Activated CD4-positive, alpha-beta T cell treated with anti-CD3 and anti-CD28 coated beads, Interleukin-2, amount 50 U/mL, for 48 hours (primary cell): Measurements from ENCODE around the gene L3HYPDH.
"Not testable (repeated sequence)": the region's sequence is repeated elsewhere in the genome, so short reads cannot be mapped to it uniquely, and the experiment has no call there.

Source experiments
- DNase-seq, 2 experiments: peaks; one replicate each; pipeline ENCODE4 v3.0.0-alpha.2; 2020

Gene L3HYPDH

DNA sequence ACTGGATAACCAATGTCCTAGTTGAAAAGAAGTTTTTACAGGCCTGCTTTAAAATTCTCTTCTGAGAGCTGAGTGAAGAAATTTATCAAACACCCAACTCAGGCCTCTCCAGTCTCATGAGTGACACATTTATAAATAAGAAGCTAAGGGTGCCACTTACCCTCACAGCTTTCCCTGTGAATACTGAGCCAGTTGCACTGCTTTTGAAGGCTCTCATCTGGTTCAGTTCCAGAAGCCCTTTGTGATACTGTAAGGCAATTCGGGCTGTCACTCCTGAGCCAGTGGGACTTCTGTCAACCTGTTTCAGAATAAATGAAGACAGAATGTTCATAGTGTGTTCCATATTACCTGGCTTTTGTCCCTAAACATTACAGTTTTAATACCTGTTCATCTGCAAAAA, 8.5 kb downstream of the L3HYPDH start:
- DNase-seq = no peak

GRCh38 chr14:59474172-59474571, 10.0 kb downstream of the L3HYPDH start:
- DNase-seq = no peak

GRCh38 chr14:59465316-59466135, 18.7 kb downstream of the L3HYPDH start, which contains the start of gene GPR135:
Gene GPR135 (minus strand): TSS chr14:59465380. CDS start chr14:59465226, 154 bp downstream.
- peak; percentile 42 to 43 for DNase-seq

DNA sequence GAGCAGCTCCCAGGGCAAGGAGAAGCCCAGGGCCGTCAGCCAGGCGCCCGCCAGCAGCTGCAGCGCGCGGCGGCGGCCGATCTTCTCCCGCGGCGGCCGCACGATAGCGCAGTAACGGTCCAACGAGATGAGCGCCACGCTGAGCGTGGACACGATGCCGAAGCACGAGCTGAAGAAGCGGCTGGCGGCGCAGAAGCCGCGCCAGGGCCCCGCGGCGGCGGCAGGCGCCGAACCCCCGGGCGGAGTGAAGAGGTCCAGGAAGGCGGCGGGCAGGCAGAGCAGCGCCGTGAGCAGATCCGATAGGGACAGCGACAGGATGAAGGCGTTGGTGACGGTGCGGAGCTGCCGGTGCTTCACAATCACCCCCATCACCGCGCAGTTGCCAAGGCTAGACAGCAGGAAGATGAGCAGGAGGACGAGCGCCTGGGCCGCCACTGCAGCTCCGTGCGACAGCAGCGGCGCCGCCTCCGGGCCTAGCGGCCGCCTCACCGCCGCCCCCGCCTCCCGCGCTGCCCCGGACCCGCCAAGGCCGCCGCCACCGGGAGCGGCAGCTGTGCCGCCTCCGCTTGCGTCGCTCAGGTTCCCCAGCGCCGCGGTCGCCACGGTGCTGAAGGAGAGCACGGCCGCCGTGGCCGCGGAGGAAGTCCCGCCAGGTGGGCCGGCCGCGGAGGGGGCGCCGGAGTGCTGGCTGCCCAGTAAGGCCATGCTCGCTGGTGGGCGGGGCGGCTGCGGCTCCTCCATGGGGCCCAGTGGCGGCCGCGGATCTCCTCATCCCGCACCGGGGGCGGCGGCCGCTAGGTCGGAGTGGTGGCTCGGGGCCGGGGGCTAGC, 19.5 kb downstream of the L3HYPDH start:
- DNase-seq = peak; percentile 49 to 53

DNA sequence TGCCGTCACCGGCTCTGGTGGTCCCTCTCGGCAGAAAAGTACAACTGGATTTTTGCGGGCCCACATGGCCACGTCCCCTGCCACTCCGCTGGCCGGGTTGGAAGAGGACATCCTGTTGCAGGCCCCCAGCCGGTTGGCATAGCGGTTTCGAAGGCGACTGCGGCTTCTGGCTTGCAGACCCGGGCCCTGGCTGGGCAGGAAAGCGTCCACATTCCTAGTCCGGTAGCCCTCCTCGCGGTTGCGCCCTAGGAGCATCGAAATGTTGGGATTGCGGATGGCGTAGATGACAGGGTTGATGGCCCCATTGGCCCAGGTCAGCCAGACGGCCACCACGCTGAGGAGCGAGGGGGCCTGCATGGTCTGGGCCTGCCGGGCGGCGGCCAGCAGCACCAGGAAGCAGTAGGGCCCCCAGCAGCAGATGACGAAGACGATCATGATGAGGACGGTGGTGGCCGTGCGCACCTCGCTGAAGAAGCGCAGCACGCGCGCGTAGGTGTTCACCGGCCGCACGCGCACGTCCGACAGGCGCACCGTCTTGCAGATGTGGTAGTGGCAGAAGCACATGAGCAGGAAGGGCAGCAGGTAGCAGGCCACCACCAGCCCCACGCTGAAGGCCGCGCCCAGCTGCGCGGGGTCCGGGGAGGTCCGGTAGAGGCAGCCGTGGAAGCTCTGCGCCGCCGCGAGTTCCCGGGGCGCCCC, 20.3 kb downstream of the L3HYPDH start:
- peak; percentile 44 to 56 for DNase-seq

DNA sequence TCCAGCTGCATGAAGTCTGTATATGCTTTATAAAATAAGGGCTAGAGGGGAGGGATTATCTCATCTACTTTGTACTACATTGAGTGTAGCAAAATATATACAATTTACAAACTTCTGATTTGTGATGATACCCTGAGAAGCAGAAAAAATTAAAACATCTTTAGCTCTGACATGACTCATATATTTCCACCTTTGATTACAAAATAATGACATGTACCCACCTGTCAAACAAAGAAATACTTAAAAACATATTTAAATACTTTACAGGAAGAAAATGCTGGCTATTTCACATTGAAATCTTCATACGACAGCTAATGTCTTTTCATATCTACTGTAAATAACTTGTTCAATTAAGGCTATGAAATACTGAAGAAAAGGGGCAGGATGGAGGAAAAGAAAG, 22.3 kb downstream of the L3HYPDH start:
- no peak for DNase-seq

DNA sequence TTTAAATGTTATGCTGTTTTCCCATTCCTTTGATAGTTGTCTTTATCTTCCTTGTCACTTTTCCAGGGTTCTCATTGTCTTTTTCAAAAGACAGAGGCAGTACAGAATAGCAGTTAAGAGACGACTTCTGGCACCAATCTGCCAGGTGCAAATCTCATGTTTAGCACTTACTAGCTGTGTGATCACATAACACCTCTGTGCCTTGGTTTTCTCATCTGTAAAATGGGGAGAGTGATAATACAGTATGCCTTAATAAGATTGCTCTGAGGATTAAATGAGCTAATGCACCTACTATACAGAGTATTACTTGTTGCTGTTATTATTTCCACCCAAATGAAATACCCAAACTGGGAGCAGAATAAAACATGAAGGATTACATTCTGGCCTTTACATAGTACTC, 23.8 kb downstream of the L3HYPDH start:
- no peak for DNase-seq

DNA sequence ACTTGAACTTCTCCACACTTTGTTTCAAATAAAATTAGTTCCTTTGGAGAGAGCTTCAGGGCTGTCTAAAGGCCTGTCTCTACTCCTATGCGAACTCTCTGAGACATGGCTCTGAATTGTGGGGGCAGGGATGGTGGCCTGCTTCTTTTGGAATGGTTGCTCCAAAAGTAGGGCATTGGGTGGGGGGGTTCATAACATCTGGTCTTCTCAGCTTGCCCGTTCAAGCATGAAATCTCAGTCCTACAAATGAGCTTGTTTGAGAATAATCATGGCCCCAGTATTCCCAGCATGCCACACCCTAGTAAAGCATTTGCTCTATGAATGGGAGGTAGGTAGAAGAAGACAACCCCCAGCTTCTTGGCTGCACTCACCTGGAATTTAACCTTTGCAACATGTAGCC, 25.7 kb downstream of the L3HYPDH start:
- DNase-seq = no peak

- no peak for DNase-seq
These were observed 28.8 kb downstream of the L3HYPDH start for GRCh38 chr14:59455411-59455810.

DNA sequence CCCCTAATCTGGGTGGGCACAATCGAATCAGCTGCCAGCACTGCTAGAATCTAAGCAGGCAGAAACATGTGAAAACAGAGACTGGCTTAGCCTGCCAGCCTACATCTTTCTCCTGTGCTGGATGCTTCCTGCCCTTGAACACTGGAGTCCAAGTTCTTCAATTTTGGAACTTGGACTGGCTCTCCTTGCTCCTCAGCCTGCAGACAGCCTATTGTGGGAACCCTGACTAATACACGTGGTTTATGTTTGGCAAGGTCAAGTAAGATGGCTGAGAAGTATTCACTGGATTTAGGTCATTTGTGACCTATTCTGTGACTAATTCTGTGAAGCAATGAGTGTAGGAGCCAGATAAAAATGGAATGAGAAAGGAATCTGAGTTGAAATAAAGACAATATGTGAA, 30.1 kb downstream of the L3HYPDH start:
- no peak for DNase-seq

GRCh38 chr14:59451849-59452248, 32.4 kb downstream of the L3HYPDH start:
- no peak for DNase-seq

DNA sequence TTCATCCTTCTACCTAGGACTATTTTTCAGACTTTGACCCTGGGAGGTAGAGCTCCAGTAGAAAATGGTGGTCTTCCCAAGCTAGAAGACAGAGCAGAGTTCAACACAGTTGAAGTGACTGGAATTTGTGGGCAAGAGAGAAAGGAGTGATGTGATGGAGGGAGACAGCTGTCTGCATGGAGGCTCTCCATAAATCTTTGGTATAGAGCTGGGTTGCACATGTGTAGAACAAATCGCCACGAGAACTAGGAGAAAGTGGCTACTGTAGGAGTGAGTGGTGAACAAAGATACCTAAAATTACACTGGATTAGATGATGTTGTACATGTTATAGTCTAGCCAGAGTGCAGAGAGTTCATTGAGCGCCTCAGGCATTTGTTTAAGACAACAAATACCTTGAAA, 33.5 kb downstream of the L3HYPDH start:
- no peak for DNase-seq

DNA sequence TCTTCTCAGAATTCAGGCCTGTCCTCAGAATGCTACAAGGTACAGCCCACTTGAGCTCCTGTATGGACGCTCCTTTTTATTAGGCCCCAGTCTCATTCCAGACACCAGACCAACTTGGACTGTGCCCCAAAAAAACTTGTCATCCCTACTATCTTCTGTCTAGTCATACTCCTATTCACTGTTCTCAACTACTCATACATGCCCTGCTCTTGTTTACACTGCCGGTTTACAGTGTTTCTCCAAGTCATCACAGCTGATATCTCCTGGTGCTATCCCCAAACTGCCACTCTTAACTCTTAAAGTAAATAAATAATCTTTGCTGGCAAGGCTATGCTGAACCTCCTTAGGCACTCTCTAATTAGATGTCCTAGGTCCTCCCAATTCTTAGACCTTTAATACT, 35.5 kb downstream of the L3HYPDH start:
- not testable (repeated sequence) for DNase-seq

- DNase-seq = no peak
These were observed 44.8 kb downstream of the L3HYPDH start for GRCh38 chr14:59439256-59439965.

DNA sequence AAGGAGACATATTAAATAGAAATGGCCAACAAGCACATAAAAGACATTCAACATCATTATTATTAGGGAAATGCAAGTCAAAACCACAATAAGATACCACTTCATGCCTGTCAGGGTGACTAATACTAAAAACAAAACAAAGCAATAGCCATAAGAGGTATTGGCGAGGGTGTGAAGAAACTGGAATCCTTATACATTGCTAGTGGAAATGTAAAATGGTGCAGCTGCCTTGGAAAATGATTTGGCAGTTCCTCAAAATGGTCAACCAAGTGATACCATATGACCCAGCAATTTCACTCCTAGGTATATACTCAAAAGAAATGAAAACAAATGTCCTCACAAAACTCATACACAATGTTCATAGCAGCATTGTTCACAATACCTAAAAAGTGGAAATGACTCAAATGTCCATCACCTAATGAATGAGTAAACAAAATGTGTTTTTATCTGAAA, 46.0 kb downstream of the L3HYPDH start:
- no peak for DNase-seq

DNA sequence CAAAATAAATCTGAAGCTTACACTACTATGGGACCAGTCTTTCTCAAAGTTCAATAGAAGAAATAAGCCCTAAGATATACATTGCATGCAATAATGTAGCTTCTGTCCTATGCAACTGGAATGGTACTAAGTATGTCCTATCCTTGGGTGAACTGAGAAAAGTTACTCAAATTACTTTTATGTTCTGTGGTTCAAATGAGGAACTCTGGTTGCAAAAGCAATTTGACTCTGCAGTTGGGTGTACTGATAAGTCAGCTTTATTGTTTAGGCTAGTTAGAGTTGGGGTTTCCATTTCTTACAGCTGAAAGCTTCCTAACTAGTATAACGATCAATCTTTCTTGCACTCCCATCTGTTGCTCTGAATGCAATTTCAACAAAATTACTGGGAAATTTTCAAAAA, 48.2 kb downstream of the L3HYPDH start:
- DNase-seq = no peak

DNA sequence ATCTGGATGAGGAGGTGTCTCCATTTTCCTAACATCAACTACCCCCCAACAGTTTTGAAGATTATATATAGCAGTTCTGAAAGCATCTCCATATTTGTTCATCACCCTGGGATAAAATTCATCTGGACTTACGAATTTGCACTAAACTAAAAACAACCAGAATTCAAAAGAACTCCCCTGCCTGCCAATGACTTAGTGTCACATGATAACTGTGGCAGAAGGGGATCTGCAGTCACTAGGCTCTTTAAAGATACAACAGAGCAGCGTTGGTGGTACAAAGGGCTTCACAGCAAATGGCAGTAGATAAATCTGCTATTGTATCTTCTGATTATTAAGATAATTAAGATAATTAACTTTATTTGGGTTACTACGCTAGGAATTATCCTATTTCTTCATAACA, 49.1 kb downstream of the L3HYPDH start:
- no peak for DNase-seq

DNA sequence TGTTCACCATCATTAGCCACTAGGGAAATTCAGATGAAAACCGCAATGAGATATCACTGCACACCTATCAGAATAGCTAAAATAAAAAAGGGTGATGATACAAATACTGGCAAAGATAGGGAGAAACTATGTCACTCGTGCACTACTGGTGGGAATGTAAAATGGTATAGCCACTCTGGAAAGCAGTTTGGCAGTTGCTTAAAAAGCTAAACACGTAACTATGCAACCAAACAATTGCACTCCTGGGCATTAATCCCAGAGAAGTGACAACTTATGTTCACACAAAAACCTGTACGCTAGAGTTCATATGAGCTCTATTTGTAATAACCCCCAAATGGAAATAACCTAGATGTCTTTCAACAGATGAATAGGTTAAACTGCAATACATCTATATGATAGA, 54.4 kb downstream of the L3HYPDH start:
- no peak for DNase-seq

DNA sequence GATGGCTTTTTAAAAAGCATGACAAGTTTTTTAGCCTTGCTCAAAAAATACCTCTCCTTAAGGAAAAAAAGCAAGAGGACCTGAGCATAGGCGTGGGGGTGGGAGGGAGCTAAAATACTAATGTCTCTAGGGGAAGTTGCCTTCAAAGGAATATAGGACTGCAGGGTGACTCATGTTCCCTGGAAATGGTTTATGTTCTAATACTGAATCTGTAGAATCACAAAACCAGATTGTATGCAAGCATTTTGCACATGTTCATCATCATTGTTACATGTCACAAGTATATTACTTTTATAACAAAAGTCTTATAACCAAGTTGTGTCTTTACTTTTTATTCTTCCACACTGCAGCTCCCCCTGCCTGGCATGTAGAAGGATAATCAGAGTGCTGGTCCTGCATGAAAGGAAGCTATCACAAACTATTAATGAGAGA, 55.6 kb downstream of the L3HYPDH start:
- no peak for DNase-seq

DNA sequence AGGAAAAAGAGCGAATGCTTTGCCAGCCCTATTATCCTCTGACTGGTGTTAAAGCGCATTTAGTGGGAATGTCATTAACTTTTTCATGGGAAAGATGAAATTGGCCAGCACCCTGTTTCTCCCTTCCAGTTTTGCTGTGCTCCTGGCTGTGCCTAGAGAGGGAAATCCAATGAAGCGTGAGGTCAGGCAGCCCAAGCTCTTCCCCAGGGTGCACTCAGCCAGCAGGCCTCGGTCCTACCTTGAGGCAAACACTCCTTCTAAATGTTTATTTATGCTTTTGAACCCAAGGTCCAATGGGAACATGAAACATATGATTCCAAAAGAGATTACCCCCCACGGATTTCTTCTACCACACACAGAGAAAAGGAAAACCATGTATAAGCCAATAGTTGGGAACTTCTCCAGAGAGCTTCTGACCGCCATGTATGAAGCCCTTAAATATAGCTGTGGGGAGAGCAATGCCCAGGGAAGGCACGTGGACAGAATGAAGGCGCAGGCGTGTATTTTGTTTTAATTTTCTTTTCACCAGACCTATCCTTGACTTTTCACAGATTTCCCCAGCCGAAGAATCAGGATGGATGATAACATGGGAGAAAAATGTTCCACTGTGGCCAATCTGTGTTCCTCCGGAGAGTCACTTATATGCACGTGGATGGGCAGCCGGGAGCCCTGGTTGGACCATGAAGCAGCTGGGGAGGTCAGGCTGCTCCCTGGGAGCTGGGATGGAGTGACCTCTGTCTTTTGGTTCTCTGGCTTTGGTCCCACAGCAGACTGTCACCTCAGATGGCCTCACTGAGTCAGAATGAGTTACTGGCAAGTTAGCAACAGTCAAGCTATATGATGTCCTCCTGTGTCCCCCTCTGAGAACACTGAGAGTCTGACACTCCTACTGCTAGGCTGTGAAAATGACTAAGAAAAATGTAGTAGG, 56.3 kb downstream of the L3HYPDH start:
- no peak for DNase-seq

- DNase-seq = no peak
These were observed 58.8 kb downstream of the L3HYPDH start for GRCh38 chr14:59425322-59425935.
